Upper lobe of right lung (tissue), 1 donor: Measurements from ENCODE around the gene REPS1. TPM values are rescaled to one million over a fixed set of nuclear protein-coding genes. Genes with fewer than 3 reads are reported as not detected.

Source experiments
- ATAC-seq: fragments of 200-7000 bp; cut with Tn5 transposase; one replicate; pipeline ENCODE4 v1.9.1; 2020; ENCODE audit warnings: mild to moderate bottlenecking, moderate library complexity
- DNase-seq: peaks from one replicate; pipeline ENCODE4 v3.0.0-alpha.2; 2020
- H3K27ac ChIP-seq: fragments of 200-600 bp; one replicate; pipeline ENCODE4 v1.8.0; 2022
- H3K27me3 ChIP-seq: fragments of 200-600 bp; one replicate; pipeline ENCODE4 v1.8.0; 2022; ENCODE audit warnings: mild to moderate bottlenecking
- H3K36me3 ChIP-seq: fragments of 200-600 bp; one replicate; pipeline ENCODE4 v1.8.0; 2022
- H3K4me1 ChIP-seq: fragments of 200-600 bp; one replicate; pipeline ENCODE4 v1.8.0; 2022
- H3K4me3 ChIP-seq: fragments of 200-600 bp; one replicate; pipeline ENCODE4 v1.8.0; 2022; ENCODE audit warnings: mild to moderate bottlenecking
- H3K9me3 ChIP-seq: fragments of 200-600 bp; one replicate; pipeline ENCODE4 v1.8.0; 2022
- CTCF ChIP-seq: fragments of 200-600 bp; IDR thresholded peaks from one replicate; pipeline ENCODE4 v1.8.0; 2022; ENCODE audit warnings: antibody characterized with exemption
- intact Hi-C: fragments of 100-400 bp; cut with DNase I; formaldehyde crosslinking; loops from one replicate; pipeline ENCODE4 v1.11.0; 2022
- total RNA-seq: library from RNA; stranded (reverse); fragmentation: NEBNext Ultra II Directional; extraction: Animal tissue kit (Norgen Biotek cat#: 25700); gene quantifications from one replicate; pipeline ENCODE4 v1.2.1, GENCODE V29; 2021
- donor health status: DM: no; HTN: yes; CAD: no; lungs with severe emphysema.

REPS1 gene
- total RNA-seq, 1 donor from 2014 or later = 35.4 TPM

DNA sequence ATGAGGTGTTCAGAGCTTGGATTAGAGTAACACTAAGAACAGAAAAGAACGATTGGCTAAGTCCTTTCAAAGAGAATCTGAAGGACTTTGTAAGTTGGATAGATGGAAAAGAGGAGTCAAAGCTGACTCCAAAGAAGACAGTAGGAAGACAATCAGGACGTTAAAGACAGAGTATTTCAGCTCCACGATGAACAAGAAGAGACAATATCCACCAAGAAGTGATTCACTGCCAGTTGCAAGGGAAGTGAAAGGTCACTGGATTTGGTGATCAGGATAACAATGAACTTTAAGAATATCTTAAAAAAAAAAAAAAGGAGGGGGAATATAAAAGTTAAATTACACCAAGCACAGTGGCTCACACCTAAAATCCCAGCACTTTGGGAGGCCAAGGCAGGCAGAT lies 17.9 kb downstream of the REPS1 start:
- intact Hi-C loops = no loop called here
- Histone ChIP-seq H3K27ac (peak overlapping the region; percentile 33), H3K4me3 (no peak overlapping the region), H3K27me3 (no peaks in the 10 kb centered on the region), H3K9me3 (no peaks in the 10 kb centered on the region), H3K4me1 (peaks cover 38% of the 10 kb centered on the region), H3K36me3 (no peaks in the 10 kb centered on the region)
- no peak for TF ChIP-seq CTCF
- no peak for ATAC-seq
- DNase-seq = no peak

GRCh38 chr6:138966870-138967269 lies 21.2 kb downstream of the REPS1 start:
- intact Hi-C loops = no loop called here
- no peak for TF ChIP-seq CTCF
- no peaks in the 10 kb centered on the region for H3K27me3 ChIP-seq
- DNase-seq (no peak), ATAC-seq (no peak)
- H3K4me3 ChIP-seq = no peak overlapping the region
- no peaks in the 10 kb centered on the region for H3K9me3 ChIP-seq
- no peak overlapping the region for H3K27ac ChIP-seq
- no peaks in the 10 kb centered on the region for H3K36me3 ChIP-seq
- H3K4me1 ChIP-seq = peaks cover 27% of the 10 kb centered on the region

GRCh38 chr6:138965971-138966370 lies 22.1 kb downstream of the REPS1 start:
- Histone ChIP-seq H3K9me3 (no peaks in the 10 kb centered on the region), H3K4me1 (peaks cover 18% of the 10 kb centered on the region), H3K27ac (no peak overlapping the region), H3K36me3 (no peaks in the 10 kb centered on the region), H3K4me3 (no peak overlapping the region), H3K27me3 (no peaks in the 10 kb centered on the region)
- no peak for TF ChIP-seq CTCF
- no peak for DNase-seq
- no peak for ATAC-seq
- intact Hi-C loops = no loop called here

GRCh38 chr6:138965291-138965874 lies 22.7 kb downstream of the REPS1 start:
- H3K27me3 ChIP-seq = no peaks in the 10 kb centered on the region
- H3K9me3 ChIP-seq = no peaks in the 10 kb centered on the region
- intact Hi-C loops = no loop called here

GRCh38 chr6:138964012-138964411 lies 24.0 kb downstream of the REPS1 start:
- Histone ChIP-seq H3K4me1 (peaks cover 10% of the 10 kb centered on the region), H3K27me3 (no peaks in the 10 kb centered on the region), H3K4me3 (no peak overlapping the region), H3K36me3 (no peaks in the 10 kb centered on the region), H3K9me3 (no peaks in the 10 kb centered on the region), H3K27ac (no peak overlapping the region)
- ATAC-seq (no peak), DNase-seq (no peak)
- intact Hi-C loops = no loop called here
- no peak for TF ChIP-seq CTCF

More at GRCh38 chr6:138965291-138965874, 22.7 kb downstream of the REPS1 start:
- Histone ChIP-seq H3K27ac (no peak overlapping the region), H3K36me3 (no peaks in the 10 kb centered on the region), H3K4me1 (peaks cover 12% of the 10 kb centered on the region), H3K4me3 (no peak overlapping the region)
- ATAC-seq (no peak), DNase-seq (no peak)
- TF ChIP-seq CTCF = no peak

DNA sequence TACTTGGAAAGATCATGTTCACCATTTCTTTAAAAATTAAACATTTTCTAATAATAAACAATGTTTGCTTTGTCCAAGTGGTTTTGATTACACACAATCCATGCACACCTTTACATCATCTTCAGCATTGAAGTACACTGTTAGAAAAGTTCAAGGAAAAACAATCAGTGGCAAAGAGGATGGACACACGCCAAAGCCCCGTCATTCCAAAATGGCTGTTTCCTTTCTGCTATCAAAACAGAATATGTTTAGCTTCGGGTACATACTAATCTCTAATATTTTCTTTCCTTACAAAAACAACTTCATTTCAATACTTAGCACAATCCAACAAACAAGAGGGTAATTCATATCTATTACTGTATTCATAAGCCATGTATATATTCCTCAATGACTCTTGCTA lies 24.5 kb downstream of the REPS1 start:
- no peak for ATAC-seq
- no peak for DNase-seq
- H3K36me3 ChIP-seq = no peaks in the 10 kb centered on the region
- TF ChIP-seq CTCF = no peak
- H3K4me3 ChIP-seq = no peak overlapping the region
- peaks cover 10% of the 10 kb centered on the region for H3K4me1 ChIP-seq
- no peak overlapping the region for H3K27ac ChIP-seq
- intact Hi-C loops = no loop called here
- no peaks in the 10 kb centered on the region for H3K9me3 ChIP-seq
- H3K27me3 ChIP-seq = no peaks in the 10 kb centered on the region
